HEK293 (cell line): ENCODE results near the gene DROSHA.

Experiments
- SETDB1 ChIP-seq: IDR thresholded peaks from one replicate; pipeline ENCODE4 v1.6.1; 2017; ENCODE audit warnings: mild to moderate bottlenecking, low read length, moderate library complexity, mixed read lengths; ENCODE audit not compliant: insufficient read length
- TSHZ1 ChIP-seq: fragments of 450-650 bp; formaldehyde crosslinking; IDR thresholded peaks from 2 replicates; pipeline ENCODE4 v1.5.1; 2016; ENCODE audit warnings: missing biosample characterization, missing genetic modification characterization, borderline replicate concordance
- ZNF184 ChIP-seq: fragments of 450-650 bp; IDR thresholded peaks from 2 replicates; pipeline ENCODE4 v1.5.1; 2018; ENCODE audit warnings: missing biosample characterization, mild to moderate bottlenecking, missing genetic modification characterization
- ZNF223 ChIP-seq: fragments of 450-650 bp; formaldehyde crosslinking; IDR thresholded peaks from 2 replicates; pipeline ENCODE4 v1.5.1; 2016; ENCODE audit warnings: missing biosample characterization, missing genetic modification characterization
- ZNF324 ChIP-seq: fragments of 450-650 bp; formaldehyde crosslinking; IDR thresholded peaks from 2 replicates; pipeline ENCODE4 v1.5.1; 2016; ENCODE audit warnings: missing biosample characterization, missing genetic modification characterization
- ZNF555 ChIP-seq: fragments of 450-650 bp; formaldehyde crosslinking; conservative IDR thresholded peaks from 2 replicates; pipeline ENCODE4 v1.5.1; 2017; ENCODE audit warnings: missing biosample characterization, mild to moderate bottlenecking, missing genetic modification characterization, inconsistent platforms
- TF ChIP-seq, protein P1 (sequence below): fragments of 450-650 bp; formaldehyde crosslinking; IDR thresholded peaks from 2 replicates; pipeline ENCODE4 v1.5.1; 2016; ENCODE audit warnings: missing biosample characterization, missing genetic modification characterization, low read depth
- TF ChIP-seq, protein P2 (sequence below): fragments of 450-650 bp; formaldehyde crosslinking; IDR thresholded peaks from 2 replicates; pipeline ENCODE4 v1.5.1; 2016; ENCODE audit warnings: missing biosample characterization, missing genetic modification characterization
- TF ChIP-seq, protein P3 (sequence below): fragments of 450-650 bp; IDR thresholded peaks from 2 replicates; pipeline ENCODE4 v1.5.1; 2018; ENCODE audit warnings: missing biosample characterization, missing genetic modification characterization

DNA sequence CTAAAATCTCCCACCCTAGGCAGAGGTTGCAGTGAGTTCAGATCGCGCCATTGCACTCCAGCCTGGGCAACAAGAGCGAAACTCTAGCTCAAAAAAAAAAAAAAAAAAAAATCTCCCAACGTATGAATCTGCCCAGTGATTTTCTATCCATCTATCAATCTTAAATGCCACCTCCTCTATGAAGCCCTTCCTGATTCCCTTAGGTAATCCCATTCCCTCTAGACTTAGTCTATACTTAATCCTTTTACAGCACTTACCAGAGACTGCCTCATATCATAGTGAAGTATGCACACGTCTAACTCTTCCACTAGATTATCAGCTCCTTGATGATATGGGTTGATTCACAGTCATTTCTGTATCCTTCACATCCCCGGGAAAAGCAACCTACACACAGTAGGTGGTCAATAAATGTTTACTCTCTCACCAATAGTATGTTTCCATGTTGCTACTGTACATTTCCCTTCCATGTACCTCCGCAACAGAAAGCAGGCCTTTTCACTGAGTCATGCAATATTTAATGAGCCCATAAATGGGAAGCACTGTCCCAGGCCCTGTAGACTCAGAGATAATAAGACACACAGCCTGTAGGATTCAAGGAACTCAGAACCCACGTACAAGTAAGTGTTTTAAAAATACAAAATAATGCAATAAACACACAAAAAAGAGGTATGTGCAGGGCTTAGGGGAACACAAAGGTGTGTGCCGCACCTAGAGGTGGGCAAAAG lies 1.2 kb downstream of the DROSHA start:
- TF ChIP-seq, protein P1, sequence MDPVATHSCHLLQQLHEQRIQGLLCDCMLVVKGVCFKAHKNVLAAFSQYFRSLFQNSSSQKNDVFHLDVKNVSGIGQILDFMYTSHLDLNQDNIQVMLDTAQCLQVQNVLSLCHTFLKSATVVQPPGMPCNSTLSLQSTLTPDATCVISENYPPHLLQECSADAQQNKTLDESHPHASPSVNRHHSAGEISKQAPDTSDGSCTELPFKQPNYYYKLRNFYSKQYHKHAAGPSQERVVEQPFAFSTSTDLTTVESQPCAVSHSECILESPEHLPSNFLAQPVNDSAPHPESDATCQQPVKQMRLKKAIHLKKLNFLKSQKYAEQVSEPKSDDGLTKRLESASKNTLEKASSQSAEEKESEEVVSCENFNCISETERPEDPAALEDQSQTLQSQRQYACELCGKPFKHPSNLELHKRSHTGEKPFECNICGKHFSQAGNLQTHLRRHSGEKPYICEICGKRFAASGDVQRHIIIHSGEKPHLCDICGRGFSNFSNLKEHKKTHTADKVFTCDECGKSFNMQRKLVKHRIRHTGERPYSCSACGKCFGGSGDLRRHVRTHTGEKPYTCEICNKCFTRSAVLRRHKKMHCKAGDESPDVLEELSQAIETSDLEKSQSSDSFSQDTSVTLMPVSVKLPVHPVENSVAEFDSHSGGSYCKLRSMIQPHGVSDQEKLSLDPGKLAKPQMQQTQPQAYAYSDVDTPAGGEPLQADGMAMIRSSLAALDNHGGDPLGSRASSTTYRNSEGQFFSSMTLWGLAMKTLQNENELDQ (tag by site-specific recombination), result no peak
- TF ChIP-seq, protein P2, sequence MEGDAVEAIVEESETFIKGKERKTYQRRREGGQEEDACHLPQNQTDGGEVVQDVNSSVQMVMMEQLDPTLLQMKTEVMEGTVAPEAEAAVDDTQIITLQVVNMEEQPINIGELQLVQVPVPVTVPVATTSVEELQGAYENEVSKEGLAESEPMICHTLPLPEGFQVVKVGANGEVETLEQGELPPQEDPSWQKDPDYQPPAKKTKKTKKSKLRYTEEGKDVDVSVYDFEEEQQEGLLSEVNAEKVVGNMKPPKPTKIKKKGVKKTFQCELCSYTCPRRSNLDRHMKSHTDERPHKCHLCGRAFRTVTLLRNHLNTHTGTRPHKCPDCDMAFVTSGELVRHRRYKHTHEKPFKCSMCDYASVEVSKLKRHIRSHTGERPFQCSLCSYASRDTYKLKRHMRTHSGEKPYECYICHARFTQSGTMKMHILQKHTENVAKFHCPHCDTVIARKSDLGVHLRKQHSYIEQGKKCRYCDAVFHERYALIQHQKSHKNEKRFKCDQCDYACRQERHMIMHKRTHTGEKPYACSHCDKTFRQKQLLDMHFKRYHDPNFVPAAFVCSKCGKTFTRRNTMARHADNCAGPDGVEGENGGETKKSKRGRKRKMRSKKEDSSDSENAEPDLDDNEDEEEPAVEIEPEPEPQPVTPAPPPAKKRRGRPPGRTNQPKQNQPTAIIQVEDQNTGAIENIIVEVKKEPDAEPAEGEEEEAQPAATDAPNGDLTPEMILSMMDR (tag by site-specific recombination), result no peak
- no peak for TF ChIP-seq ZNF324 (tag by site-specific recombination)
- no peak for TF ChIP-seq TSHZ1 (tag by site-specific recombination)
- TF ChIP-seq, protein P3, sequence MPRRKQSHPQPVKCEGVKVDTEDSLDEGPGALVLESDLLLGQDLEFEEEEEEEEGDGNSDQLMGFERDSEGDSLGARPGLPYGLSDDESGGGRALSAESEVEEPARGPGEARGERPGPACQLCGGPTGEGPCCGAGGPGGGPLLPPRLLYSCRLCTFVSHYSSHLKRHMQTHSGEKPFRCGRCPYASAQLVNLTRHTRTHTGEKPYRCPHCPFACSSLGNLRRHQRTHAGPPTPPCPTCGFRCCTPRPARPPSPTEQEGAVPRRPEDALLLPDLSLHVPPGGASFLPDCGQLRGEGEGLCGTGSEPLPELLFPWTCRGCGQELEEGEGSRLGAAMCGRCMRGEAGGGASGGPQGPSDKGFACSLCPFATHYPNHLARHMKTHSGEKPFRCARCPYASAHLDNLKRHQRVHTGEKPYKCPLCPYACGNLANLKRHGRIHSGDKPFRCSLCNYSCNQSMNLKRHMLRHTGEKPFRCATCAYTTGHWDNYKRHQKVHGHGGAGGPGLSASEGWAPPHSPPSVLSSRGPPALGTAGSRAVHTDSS (tag by site-specific recombination), result no peak
- no peak for TF ChIP-seq ZNF223 (tag by site-specific recombination)
- TF ChIP-seq ZNF184, result no peak
- TF ChIP-seq SETDB1, result no peak
- TF ChIP-seq ZNF555 (tag by site-specific recombination), result no peak
